Measurements from ENCODE around the gene VPS37C.

- no peak for TF ChIP-seq CTCF (IDR thresholded peaks at IDR 0.05)
- TF ChIP-seq POLR2AphosphoS5 (IDR thresholded peaks at IDR 0.05): no peak
- no peak for TF ChIP-seq POLR2A (IDR thresholded peaks at IDR 0.05)
Observed at GRCh38 chr11:61092280-61092766, 68.9 kb downstream of the VPS37C start.

Measured in breast epithelium (tissue), 3 donors.